HG03025 (cell line): ENCODE data around the gene HOXB7.

ENCODE experiments used
- ATAC-seq: cut with Tn5 transposase; IDR thresholded peaks from one replicate; pipeline ENCODE4 v1.9.1; 2021; ENCODE audit warnings: mild to moderate bottlenecking, moderate library complexity; ENCODE audit not compliant: unreplicated experiment, low FRiP score

Gene HOXB7

GRCh38 chr17:48611681-48612455 is 1.1 kb upstream of the HOXB7 start:
- no peak for ATAC-seq

- no peak for ATAC-seq
Measured at GRCh38 chr17:48611213-48611612, 396 bp upstream of the HOXB7 start.

DNA sequence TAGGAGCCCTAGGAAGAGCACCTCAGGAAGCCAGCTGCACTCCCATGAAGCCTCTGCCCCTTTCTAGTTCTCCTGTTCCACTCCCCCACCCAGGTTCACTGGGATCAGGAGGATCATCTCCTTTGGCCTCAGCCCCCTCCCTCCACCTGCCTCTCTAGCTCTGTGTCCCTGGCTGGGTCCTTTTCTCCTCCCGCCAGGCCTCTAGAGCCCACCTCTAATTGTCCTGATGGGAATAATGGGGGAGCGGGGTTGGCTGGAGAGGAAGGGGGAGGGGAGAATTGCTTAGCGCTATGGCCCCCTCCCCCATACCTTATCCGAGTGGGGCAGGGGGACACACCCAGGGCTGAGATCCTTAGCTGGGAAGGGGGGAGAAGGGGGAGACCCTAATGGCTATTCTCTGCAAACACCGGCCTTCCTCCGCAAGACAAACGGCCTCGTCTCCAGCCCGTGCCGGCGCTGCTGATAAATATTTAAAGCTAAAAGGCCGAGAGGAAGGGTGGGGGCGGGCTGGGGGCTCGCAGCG is 997 bp downstream of the HOXB7 start:
- ATAC-seq, result no peak

DNA sequence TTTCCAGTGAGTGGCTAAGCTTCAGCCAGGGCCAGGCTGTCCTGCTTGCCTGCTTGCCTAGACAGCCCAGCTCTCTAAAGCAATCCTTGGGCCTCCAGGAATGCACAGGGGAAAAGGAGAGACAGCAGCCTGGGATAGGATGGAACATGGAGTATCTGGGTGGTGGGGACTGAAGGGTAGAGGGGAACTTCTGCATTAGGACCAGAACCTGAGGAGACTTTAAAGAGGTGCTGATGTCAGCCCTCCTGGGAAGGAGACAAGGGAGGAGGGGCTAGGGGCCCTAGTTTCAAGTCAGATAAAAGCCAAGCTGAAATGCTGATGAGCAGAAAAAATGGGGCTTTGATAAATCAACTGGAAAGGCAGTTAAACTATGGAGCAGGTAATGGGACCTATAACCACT is 1.8 kb downstream of the HOXB7 start:
- ATAC-seq, result no peak

DNA sequence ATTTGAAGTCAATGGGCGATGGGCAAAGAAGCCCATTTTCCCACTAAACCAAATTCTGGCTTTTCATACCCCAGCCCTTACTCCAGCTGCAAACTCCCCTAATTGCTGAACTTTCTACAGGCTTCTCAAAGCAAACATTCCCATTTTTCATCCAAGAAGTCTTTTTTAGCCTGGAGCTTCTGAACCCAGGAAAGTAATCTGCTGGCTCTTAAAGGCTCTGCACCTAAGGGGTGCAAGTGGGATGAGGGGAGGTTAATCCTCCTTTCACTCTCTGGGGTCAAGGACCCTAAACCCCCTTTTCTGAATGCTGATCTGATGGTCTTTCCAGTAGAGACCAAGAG is 2.4 kb downstream of the HOXB7 start:
- no peak for ATAC-seq

- no peak for ATAC-seq
Measured at GRCh38 chr17:48606892-48607614, 3.8 kb downstream of the HOXB7 start.

DNA sequence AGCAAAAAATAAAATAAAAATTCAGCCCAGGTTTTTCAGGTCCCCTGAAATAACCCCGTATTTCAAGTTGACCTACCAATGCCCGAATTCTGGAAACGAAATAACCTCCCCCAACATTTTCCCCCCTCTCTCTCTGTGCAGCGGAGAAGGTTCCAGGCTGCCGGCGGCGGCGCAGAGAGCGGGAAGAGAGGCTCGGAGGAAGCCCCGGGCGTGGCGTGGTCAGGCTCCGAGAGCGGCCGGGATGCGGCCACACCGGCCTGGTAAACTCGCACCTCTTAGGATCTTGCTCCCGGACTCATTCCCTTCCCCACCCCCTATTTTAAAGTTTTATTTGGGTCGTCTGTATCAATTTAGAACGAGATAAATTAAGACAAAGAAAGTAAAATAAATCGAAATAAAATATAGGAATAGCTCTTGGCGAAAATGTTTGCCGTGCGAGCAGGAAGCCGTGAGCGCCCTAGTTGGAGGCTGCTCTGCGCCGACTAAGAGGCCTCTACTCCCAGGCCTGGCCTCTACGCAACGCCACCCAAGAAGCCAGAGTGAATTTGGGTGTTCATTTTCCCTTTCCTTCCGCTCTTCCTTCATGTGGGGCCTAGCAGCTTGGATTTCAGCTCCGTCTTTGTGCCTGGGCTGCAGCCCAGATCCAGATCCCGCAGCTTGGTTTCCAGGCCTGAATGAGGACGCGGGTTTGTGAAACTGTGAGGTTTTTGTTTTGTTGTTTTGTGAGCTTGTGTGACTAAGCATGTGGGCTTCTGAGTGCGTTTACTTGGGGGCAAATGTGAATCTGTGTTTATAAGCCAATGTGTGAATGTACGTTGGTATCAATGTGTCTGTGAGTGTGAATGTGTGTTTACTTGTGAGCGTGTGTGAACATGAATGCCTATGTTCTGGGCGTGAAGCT is 4.6 kb downstream of the HOXB7 start:
- ATAC-seq, result no peak

- ATAC-seq, result no peak
Measured at GRCh38 chr17:48605409-48605919, 5.4 kb downstream of the HOXB7 start.

DNA sequence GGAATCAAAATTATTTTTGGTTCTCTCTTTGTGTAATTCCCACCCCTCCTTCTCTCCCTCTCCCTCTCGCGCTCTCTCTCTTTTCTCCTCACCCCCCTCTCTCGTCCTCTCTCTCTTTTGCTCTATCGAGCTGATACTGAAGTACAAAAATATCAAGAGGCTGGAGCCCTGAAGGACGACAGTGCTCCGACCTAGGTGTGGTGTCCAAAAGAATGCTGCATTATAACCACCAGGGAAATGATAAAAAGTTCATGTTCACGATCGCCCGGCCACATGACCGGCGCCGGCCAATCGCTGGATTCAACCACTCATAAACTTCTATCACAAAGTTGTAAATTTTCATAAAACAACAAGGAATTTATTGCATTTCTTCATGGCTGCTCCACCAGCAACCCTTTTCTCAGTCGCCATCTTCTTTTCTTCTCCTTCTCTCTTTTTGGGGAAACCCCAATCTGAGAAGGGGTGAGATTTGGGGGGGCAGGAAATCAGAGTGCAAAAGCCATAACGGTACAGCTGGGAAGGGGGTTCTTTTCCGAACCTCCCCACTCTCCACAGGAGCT is 6.0 kb downstream of the HOXB7 start, which contains the start of gene HOXB6:
TSS of gene HOXB6 (minus strand) at position 217 of the 560 bp plus-strand sequence. CDS start 6,836 bp downstream, outside the sequence.
- no peak for ATAC-seq

GRCh38 chr17:48603959-48604769 is 6.7 kb downstream of the HOXB7 start:
- no peak for ATAC-seq

GRCh38 chr17:48601539-48602425 is 9.0 kb downstream of the HOXB7 start:
- ATAC-seq, result no peak

DNA sequence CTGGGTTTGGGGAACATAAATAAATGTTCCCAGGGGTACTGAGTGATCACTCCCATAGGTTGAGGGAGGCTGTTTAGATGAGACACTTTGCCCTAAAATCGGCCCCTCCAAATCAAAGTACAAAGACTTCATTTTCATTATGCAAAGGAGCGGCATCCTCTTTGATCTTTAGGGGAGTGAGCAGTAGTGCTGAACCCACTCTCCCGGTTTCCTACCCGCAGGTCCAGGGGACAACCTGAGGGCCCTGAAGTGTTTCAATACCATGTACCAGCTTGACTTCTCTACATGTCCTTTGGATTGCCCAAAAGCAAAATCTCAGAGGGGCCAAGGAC is 9.6 kb downstream of the HOXB7 start:
- no peak for ATAC-seq

DNA sequence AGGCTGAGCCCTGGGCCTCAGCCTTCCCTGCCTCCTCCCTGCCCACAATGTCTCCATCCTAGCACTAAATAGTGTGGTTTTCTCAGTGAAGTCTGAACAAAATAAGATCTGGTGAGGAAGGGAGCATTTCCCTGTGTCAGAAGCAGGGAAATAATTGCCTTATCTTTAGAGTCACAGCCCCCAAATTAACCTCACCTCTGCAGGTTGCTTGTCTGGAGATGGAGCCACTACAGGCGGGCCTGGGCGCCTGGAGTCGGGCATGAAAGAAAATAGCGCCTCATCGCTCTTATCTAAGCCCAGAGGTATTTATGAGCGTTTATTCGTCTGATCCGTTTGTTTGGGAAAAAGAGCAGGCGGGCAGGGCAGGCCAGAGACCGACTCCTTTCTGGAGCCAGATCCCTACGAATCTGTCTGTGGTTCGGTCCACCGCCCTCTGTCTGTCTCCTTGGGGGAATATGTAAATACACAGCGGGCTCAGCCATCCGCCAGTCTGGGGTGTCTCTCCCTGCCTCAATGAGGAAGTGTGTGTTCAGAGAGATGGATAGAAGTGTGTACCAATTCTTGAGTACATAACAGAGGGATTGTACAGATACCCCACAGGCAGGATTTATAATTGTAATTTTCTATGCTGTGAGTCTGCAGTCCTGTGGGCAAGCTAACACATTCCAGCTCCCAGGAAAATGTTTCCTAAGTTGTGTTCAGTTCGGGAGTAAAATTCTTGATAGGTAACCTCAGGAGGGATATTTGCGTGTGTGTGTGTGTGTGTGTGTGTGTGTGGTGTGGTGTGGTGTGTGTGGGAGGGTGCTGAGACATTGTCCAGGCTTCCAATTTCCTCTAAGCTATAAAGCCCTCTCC is 10.3 kb downstream of the HOXB7 start:
- ATAC-seq, result no peak

GRCh38 chr17:48599354-48599753 is 11.5 kb downstream of the HOXB7 start:
- ATAC-seq, result no peak

DNA sequence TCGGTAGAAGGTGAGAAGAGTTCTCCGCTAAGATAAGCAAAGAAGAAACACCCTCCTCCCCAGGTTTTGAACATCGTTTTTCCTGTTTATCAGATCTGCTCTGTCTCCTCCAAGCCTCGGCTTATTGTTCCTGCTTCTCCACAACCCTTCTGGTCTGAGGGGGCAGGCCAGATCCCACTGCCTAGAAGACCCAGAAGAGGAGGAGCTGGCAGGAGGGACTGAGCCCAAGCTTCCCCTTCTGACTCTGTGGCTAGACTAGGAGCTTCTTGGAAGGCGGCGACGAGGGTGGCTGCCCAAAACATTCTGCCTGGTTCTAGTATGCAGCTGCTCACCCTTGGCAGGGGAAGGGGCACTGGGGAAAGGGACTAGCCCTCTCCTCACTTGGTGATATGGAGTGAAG is 12.1 kb downstream of the HOXB7 start:
- no peak for ATAC-seq

GRCh38 chr17:48597778-48598631 is 12.8 kb downstream of the HOXB7 start:
- no peak for ATAC-seq

DNA sequence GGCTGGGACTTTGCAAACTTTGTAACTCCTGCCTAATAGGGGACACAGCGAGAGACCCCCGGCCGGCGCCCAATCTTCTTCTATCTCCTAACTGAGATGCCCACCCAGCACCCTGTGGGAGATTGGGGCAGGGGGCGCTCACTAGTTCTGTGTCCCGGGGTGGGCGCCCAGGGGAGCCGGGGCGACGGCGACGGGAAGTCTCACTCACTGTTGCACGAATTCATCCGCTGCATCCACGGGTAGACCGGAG is 13.4 kb downstream of the HOXB7 start:
- no peak for ATAC-seq
